ENCODE results near the gene LDLR.

DNA sequence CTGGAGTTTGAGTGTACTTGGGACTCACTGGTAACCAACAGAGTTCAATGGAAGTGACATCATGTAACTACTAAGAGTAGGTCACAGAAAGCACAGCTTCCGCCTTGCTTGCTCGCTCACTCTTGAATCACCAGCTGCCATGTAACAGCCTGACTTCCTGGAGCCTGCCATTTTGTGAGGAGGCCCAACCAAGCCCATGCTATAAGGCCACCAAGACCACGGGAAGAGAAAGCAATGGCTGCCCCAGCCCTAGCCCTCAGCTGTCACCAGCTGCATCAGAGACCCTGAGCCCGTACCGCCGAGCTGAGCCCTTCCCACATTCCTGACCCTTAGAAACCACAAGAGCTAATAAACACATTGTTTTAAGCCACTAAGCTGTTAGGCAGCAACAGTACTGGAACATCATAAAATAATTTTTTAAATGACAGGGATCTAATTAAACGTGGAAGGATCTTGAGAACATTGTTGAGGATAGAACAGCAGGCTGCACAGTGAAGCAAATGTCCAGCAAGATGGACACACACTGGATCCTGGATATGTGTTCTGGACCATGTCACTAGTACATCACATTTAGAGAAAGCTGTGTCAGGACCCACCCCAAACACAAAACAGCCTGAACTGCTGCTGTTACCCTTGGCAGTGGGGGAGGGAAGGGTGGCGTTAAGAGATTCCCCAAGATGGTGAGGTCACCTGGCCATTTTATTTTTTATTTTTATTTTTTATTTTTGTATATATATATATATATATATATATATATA, 21.7 kb upstream of the LDLR start:
- TF ChIP-seq EZH2 (IDR thresholded peaks at IDR 0.05; ENCODE audit: insufficient read depth, poor library complexity, severe bottlenecking), result no peak
- TF ChIP-seq EZH2phosphoT487 (IDR thresholded peaks at IDR 0.05; ENCODE audit: insufficient read depth, low read depth), result no peak

Data from GM23248 (cell line).